Measurements from ENCODE around the gene TUSC2.
A peak's percentile ranks its signal among the peaks of the same experiment; 100 is the strongest.

The TUSC2 gene

GRCh38 chr3:50357481-50357880 lies 29.5 kb upstream of the TUSC2 start:
- TF ChIP-seq USF1 (IDR thresholded peaks at IDR 0.05) (no peak), ZBTB7A (IDR thresholded peaks at IDR 0.05; ENCODE audit: low read depth) (no peak), TEAD4 (IDR thresholded peaks at IDR 0.05) (no peak), NFIC (IDR thresholded peaks at IDR 0.05) (no peak), RAD21 (IDR thresholded peaks at IDR 0.05; ENCODE audit: low read depth) (no peak), CREB1 (IDR thresholded peaks at IDR 0.05; ENCODE audit: low read depth) (no peak), MAX (IDR thresholded peaks at IDR 0.05) (no peak), TCF12 (IDR thresholded peaks at IDR 0.05; ENCODE audit: low read depth) (no peak), CEBPB (IDR thresholded peaks at IDR 0.05) (no peak), YY1 (IDR thresholded peaks at IDR 0.05; ENCODE audit: low read depth) (no peak), EGR1 (IDR thresholded peaks at IDR 0.05) (no peak), REST (IDR thresholded peaks at IDR 0.05; ENCODE audit: low read depth) (no peak), EP300 (IDR thresholded peaks at IDR 0.05; ENCODE audit: borderline replicate concordance) (no peak), TAF1 (IDR thresholded peaks at IDR 0.05; ENCODE audit: low read depth) (no peak), FOXM1 (IDR thresholded peaks at IDR 0.05; ENCODE audit: borderline replicate concordance, low read depth) (no peak)

GRCh38 chr3:50356553-50356952 lies 28.5 kb upstream of the TUSC2 start:
- no peak for TF ChIP-seq MAX (IDR thresholded peaks at IDR 0.05)
- TF ChIP-seq CEBPB (IDR thresholded peaks at IDR 0.05) = no peak
- no peak for TF ChIP-seq FOXM1 (IDR thresholded peaks at IDR 0.05; ENCODE audit: borderline replicate concordance, low read depth)
- no peak for TF ChIP-seq YY1 (IDR thresholded peaks at IDR 0.05; ENCODE audit: low read depth)
- no peak for TF ChIP-seq TEAD4 (IDR thresholded peaks at IDR 0.05)

- TF ChIP-seq NFIC (IDR thresholded peaks at IDR 0.05) = peak; percentile 27; the same call in 1 of the 2 replicates
- no peak for TF ChIP-seq FOXM1 (IDR thresholded peaks at IDR 0.05; ENCODE audit: borderline replicate concordance, low read depth)
Measured at GRCh38 chr3:50355829-50356552, 28.0 kb upstream of the TUSC2 start.

- no peak for TF ChIP-seq CEBPB (IDR thresholded peaks at IDR 0.05)
- no peak for TF ChIP-seq TEAD4 (IDR thresholded peaks at IDR 0.05)
- TF ChIP-seq REST (IDR thresholded peaks at IDR 0.05; ENCODE audit: low read depth) = no peak
- no peak for TF ChIP-seq FOXM1 (IDR thresholded peaks at IDR 0.05; ENCODE audit: borderline replicate concordance, low read depth)
Measured at GRCh38 chr3:50354850-50355249, 26.8 kb upstream of the TUSC2 start.

- no peak for TF ChIP-seq CEBPB (IDR thresholded peaks at IDR 0.05)
- no peak for TF ChIP-seq FOXM1 (IDR thresholded peaks at IDR 0.05; ENCODE audit: borderline replicate concordance, low read depth)
- no peak for TF ChIP-seq TAF1 (IDR thresholded peaks at IDR 0.05; ENCODE audit: low read depth)
- no peak for TF ChIP-seq EP300 (IDR thresholded peaks at IDR 0.05; ENCODE audit: borderline replicate concordance)
Measured at GRCh38 chr3:50354186-50354764, 26.3 kb upstream of the TUSC2 start.

- TF ChIP-seq ZBTB7A (IDR thresholded peaks at IDR 0.05; ENCODE audit: low read depth) = no peak
Measured at GRCh38 chr3:50353245-50354004, 25.4 kb upstream of the TUSC2 start.

GRCh38 chr3:50352781-50353180 lies 24.8 kb upstream of the TUSC2 start:
- TF ChIP-seq NFIC (IDR thresholded peaks at IDR 0.05) (no peak), TAF1 (IDR thresholded peaks at IDR 0.05; ENCODE audit: low read depth) (no peak)
